ENCODE data around the gene FCHSD1. TPM values are rescaled to one million over a fixed set of nuclear protein-coding genes. Genes with fewer than 3 reads are reported as not detected.

FCHSD1 gene
- total RNA-seq (2014; rRNA removed; shearing (Covaris generic)) = 7.1 and 21.6 TPM in 2 replicates

DNA sequence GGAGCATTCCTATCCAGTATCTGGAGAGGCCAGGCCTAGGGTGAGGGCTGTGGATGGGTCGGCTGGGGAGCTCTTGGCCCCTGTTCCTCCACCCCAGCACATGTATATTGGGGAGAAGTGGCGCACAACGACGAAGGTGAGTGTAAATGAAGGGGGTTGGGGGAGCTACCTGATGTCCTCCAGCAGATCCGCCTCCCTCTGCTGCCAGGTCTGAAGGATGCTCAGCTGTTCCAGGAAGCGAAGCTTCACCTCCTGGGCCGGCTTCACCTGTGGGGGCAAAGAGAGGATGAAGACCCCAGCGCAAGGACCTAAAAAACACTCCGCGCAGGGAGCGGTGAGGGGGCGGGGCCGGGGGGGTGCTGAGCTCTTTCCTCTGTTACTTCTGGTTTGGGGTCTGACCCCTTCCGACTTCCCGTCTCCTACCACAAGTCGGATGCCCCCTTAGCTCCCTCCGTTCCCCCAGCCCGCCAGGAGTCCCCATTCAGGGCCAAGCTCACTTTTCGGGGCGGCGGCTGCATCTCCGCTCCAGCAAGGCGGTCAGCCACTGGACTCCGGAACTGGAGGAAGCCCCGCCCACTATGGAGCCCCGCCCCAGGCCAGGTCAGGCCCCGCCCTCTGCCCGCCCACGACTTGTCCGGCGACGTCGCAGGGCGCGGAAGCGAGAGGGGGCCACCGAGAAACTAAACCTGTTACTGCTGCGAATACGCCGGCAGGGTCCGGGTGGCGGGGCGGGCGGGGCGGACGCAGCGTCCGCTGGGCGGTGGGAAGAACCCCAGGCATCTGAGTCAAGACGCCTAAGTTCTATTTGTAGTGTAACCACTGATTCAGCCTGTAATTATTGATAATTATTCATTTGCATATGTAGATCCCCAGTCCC, at the start of gene FCHSD1:
TSS of gene FCHSD1 (minus strand) at position 568 of the 877 bp plus-strand sequence. CDS start at position 518, 50 bp downstream.
- peak; percentile 54 for DNase-seq (ENCODE audit: low spot score)

DNA sequence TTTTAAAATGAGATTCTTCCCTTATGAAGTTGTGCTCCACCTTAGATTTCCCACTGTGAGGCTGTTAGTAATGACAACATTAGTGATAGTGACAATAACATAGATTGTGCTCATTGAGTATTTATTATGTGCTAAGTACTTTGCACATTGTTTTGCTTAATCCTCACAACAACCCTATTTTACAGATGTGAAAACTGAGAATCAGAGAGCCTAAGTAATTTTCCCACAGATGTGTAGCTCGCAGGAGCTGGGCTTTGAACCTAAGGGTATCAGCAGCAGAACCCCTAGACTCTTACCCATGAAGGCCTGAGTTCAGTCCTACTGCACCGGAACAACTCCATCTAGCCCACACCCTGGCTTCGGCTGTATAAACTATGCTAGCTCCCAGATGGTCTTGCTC, 46.4 kb upstream of the FCHSD1 start:
- no peak for DNase-seq (ENCODE audit: low spot score)

DNA sequence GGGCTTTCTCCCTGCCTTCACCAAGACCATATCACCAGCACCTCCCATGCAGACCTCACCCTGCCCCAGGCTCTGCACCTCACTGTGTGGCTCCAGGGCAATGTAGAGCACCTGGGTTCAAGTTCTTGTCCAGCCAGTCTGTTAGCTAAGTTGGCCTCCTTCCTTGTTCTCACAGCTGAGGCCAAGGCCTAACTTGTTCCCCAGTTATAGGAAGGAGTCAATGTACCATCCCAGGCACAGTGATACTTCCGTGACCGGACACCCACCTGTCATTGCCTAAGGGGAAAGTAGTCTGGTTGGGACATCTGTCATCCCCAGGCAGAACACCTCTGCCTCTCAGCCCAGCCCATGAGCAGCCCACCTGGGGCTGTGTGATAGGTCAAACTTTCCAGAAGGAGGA, 45.2 kb upstream of the FCHSD1 start:
- no peak for DNase-seq (ENCODE audit: low spot score)

DNA sequence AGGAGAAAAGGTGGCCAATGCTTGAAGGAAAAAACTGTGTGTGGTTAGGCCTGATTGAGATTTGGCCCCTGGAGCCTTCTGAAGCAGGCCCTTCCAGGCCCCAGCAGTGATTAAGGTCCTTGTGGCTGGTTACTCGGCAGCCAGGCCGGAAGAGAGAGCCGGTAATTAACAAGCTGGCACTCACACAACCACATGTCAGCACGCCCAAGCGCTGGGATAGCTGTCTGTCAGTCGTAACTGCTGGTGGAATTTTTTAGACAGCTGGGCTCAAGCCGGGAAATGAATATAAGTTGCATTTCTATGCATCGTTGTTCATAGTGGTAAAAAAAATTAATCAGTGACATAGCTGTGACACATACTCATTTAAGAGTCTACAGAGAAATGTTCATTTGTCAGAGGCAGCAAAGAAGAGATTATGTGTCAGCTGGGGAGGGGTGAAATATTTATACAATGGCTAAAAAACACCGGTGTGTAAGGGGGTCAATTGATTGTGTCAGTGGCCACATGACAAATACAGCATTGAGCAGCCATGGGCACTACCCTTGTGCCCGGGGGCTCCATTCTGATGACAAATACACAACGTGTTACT, 44.5 kb upstream of the FCHSD1 start:
- DNase-seq (ENCODE audit: low spot score) = peak; percentile 65

DNA sequence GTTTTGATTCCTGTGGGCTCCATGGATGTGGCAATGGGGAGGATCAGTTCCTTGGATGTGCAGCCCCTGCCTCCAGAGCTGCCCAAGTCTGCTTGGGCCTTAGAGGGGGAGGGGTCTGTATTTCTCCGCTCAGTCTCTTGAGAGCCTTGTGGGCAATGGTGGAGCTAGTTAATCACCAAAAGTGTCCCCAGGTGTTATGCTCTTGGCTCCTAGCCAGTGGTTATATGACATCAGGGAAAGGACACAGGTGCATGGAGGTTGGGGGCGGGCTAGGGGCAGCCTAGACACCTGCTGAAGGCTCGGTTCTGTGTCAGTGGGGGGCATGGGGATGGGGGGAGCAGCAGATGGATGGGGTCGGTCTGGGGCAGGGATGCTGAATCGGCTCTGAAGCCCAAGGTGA, 43.3 kb upstream of the FCHSD1 start:
- DNase-seq (ENCODE audit: low spot score) = no peak

DNA sequence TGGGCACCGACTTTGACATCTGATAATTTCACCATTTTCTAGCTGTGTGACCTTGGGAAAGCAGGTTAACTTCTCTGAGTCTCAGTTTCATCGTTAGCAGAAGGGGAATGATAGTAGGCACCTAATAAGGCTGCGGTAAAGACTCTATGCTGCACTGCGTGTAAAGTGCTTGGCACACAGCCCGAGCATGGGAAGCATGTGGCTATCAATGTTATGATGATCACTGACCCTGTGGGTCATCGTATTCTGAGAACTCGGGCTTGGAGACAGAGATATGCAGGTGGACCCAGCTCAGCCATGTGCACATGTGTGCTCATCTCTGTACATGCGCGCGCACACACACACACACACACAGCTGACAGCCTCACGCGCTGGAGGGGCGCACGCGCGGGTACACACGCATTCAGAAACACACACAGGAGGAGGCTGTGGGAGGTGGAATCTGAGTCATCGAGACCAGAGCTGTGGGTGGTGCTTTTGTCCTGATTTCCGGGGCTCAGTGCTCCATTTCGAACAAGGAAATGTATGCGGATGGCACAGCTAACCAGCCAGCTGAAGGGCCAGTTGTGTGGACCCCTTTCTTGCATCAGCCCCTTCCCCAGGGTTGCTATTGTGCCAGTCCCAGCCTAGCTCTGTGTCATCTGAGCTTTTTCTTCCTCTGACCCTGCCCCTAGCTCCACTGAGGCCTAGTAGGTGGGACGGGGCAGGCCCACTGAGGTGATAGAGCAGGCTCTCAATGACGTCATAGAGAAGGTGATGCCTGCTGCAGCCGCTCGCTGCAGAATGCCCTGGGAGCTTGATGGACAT, 41.9 kb upstream of the FCHSD1 start:
- DNase-seq (ENCODE audit: low spot score) = peak; percentile 51

DNA sequence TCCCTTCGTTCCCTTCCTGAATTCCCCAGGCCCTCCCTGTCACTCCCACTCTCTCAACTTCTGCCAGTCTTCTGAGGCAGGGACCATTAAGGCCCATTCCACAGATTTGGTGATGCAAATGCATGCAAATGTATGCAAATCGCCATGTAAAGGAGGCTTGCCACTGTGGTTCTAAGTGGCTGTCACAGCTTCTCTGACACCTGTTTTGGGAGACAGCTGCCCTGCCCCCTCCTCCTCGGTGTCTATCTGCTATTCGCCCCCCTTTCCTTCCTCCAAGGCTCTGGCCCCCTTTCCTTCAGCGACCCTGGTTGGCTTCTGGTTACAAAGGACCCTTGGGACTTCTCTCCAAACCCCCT, 41.3 kb upstream of the FCHSD1 start:
- no peak for DNase-seq (ENCODE audit: low spot score)

DNA sequence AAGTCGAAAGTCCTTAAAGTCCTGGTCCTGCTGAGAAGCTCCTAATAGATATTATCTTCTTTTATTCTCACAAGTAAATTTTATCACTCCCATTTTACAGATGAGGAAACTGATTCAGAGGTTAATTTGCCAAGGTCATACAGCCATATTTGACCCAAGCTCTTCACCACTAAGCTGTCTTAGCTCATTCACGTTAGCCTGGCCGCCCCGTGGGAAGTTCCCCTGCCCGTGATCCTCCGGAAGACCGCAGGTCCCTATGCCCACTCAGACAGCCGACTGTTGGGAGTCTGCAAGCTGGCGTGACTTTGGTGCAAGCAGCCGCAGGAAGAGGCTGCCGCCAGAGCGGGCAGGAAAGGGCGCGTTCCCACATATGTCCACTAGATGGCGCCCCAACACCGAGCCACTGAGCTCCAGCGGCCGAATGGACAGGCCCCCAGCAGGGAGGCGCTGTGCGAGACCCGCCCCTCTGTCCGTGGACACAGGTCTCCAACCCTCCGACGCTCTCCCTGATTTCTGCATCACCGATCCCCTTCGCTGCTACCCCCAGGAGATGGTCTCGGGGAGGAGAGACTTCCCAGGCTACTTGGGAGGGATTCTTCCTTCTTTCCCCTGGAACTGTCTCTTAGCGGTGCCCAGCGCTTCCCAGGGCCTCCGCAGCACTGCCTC, 40.8 kb upstream of the FCHSD1 start:
- DNase-seq (ENCODE audit: low spot score) = peak; percentile 76

DNA sequence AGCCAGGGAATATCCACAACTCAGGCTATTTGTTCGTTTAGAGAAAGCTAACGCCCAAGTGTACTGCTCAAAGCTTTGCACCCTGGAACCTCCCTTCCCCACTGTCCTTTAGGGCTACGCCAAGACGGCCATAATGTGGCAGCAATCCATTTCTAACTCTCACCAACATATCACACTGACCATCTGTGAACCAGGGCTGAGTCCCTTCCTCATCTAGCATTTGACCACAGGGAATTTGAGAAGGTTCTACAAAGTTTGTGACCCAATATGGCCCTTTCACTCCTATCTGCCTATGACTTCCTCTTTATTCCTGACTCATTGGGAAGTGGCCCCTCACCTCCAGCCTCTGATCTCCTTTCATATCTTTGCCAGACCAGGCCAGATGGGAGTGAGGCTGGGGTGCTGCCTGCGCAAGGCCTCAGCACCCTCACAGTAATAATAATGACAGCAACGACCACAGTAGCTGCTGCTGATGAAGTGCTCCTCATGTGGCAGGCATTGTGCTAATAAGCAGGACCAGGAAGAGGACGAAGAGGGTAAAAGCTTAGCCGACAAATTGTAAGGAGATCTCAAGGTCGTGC, 40.2 kb upstream of the FCHSD1 start:
- DNase-seq (ENCODE audit: low spot score) = no peak

DNA sequence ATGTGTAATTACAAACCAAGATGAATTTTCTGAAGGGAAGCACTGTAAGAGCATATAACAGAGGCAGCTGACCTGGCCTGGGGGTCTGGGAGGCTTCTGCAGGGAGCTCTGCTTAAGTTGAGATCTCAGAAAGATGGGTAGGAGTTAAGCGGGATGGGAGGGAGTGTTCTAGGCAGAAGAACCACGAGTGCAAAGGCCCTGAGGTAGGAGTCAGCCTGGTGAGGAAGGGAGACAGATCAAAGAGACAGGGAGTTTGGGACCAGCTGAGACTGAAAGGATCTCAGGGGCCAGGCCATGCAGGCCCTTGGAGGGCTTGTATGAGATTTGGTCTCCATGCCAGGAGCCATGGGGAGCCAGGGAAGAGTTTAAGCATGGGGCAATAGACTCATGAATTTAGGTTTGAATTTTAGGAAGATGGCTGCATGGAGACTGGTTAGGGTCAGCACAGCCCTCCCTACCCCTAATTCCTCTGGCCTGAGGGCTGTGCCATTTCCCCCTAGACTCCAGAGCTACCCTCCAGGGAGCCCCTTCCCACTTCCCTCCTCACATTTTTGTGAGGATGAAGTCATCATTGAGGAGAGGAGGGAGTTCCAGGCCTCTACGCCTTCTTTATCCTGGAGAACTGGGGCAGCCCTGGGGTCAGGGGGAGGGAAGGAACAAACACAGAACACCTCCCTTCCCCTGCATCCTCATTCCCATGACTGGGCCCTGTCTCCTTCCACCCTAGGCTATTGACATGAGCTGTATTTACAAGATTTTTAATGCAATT, 35.6 kb upstream of the FCHSD1 start:
- DNase-seq (ENCODE audit: low spot score) = no peak

DNA sequence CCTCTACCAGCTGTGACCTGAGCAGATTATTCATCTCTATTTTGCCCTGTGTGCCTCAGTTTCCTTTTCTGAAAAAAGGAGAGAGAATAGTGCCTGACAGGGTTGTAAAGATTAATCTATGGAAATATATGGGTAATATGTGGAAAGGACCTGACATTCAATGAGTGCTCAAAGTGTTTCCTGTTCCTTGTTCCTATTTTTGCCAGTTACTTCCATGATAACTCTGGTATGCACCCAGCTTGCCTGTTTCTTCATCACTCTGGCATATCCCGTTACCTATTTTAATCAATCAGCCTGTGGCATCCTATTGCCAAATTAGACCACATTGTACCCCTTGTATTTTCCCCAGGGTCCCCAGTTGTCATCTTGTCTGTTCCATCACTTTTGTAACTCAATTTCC, 34.4 kb upstream of the FCHSD1 start:
- DNase-seq (ENCODE audit: low spot score) = no peak

DNA sequence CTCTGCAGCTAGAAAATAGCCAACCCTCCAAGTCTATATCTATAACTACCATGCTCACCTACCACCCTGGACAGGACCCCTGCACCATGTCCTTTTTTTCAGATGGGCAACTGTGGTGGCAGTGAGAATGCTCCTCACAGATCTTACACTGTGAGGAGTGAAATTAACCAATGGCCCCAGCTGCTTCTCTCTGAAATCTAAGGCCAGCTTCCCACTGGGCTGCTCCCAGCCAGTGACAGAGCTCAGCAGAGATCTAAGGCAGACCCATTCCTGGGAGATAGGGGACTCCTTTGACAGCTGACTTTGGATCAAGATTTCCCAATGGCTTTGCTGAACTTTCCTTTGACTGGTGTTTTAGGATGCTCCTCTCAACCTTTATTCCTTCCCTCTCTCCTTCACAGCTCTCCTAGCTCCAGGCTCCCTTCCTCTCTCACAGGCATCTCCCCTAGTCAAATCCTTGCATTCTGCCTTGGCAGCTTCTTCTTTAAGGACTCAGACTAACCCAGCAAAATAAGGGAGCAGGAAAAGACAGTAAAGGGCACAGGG, 32.5 kb upstream of the FCHSD1 start:
- no peak for DNase-seq (ENCODE audit: low spot score)

DNA sequence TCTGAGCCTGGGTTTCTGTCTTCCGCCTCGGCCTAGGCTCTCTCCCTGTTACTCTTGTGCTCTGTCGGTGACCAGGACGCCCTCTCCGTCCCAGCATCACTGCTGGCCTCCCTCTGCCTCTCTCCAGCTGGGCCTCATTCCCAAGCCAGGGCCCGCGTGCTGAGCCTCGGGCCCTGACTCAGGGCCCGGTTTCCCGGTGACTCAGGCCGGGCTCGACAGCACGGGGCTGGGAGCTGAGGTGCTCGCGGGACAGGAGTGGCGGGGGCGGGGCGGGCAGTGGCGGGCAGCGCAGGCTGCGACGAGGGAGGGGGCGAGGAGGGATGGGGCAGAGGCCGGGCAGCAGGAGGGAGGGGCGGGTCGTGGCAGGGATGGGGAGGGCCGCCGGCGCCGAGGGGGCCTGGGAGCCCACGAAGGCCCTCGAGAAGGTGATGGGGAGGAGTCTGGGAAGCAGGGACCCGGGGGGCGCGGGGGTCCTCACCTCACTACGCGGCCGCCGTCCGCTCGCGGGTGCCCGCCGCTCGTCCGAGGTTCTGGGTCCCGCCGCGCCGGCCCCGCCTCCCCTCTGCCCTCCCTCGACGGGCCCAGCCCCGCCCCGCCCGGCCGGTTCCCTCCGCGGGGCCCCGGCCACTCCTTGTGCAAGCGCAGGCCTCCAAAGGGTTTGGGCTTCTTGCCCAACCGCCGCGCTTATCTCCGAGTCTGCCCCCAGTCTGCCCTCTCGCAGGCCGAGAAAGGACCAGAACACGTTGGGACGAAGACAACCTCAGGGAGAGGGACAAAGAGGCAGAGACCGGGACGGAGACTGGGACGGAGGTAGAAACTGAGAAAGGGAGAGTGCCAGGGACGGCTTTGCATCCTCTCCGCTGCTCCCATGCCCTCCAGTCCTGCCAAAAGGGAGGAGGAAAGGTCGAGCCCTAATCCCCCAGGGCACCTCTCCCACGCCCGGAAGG, 30.8 kb upstream of the FCHSD1 start, which contains the start of gene ARAP3:
TSS of gene ARAP3 (minus strand) at position 536 of the 947 bp plus-strand sequence. CDS start 1,744 bp downstream, outside the sequence.
- DNase-seq (ENCODE audit: low spot score) = peak; percentile 61

DNA sequence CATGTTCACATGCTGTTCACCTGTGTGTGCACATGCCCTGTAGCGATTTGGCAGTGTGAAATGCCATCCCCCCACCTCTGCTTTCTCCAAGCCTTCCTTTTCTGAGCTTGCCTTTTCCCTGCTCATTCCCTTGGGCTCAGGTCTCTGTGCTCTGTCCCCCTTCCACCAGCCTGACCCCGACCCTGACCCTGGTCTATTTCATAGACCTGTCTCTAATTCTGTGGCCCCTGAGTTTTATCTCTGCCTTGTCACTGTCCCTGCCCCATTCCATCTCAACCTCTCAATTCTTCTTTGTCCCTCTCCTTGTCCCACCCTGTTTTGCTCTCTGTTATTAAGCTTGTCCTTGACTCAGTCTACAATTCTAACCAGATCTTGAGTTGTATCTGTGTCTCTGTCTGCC, 30.1 kb upstream of the FCHSD1 start:
- no peak for DNase-seq (ENCODE audit: low spot score)

DNA sequence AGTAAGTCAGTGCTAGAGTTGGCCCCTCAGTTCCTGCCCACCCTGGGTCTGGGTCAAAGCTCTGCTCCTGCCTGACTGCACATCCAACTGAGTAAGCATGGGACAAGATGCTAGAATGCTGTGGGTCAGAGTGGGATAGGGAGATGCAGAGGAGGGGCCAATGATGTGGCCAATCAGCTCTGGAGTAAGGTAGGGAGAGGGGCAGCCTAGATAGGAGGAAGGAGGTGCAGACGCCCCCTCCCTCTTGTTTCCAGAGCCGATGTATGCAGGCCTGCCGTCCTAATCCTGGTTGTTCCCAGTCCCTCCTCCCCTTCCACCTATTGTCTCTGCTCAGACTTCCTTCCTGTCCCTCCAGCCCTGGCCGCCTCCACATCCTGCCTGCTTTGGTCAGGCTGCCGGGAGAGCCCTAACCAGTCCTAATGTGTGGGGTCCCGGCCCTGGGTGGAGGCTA, 29.6 kb upstream of the FCHSD1 start:
- DNase-seq (ENCODE audit: low spot score) = peak; percentile 48

DNA sequence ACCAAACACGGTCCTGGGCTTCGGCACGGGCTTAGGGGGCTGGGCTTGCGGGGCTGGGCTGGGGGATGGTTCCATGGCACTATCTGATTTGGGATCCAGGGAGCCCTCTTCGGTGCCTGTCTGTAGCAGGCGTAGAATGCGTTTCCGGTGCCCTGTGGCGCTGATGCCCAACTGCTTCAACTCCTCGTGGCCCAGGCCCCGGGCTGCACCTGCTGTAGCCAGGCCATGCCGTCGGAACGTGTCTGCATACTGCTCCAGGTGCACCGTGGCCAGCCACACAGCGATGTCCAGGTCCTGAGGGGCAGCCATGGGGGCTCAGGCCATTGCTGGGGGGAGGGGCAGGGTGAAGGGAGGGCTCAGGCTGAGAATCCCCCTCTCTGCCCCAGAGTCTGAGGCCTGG, 29.0 kb upstream of the FCHSD1 start:
- DNase-seq (ENCODE audit: low spot score) = no peak

DNA sequence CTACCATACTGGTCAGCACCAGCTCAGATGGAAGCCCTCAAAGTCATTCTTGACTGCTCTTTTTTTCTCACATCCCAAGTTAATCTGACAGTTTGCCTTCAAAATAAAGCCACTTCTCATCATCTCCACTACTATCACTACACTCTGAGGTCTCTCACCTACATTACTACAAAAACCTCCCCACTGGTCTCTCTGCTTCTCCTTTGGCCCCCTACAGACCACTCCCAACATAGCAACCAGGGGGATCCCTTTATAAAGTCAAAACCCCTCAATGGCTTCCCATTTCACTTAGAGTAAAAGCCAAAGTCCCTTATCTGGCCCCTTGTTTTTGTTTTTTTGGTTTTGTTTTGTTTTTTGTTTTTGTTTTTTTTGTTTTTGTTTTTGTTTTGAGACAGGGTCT, 26.2 kb upstream of the FCHSD1 start:
- DNase-seq (ENCODE audit: low spot score) = no peak

DNA sequence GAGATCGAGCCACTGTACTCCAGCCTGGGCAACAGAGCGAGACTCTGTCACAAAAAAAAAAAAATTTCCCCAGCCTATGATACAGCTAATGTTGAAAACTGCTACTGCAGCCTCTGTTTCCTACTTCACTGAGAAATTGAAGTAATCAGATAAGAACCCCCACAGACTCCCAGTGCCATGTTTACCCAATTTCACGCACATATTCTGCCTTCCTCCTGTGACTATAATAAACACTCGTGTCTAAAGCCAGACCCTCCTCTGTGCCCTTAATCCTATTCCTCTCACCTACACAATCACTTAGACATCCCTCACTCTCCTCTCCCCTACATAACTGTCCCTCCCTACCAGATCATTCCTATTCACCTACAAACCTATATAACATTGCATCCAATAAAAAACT, 24.5 kb upstream of the FCHSD1 start:
- DNase-seq (ENCODE audit: low spot score) = no peak

DNA sequence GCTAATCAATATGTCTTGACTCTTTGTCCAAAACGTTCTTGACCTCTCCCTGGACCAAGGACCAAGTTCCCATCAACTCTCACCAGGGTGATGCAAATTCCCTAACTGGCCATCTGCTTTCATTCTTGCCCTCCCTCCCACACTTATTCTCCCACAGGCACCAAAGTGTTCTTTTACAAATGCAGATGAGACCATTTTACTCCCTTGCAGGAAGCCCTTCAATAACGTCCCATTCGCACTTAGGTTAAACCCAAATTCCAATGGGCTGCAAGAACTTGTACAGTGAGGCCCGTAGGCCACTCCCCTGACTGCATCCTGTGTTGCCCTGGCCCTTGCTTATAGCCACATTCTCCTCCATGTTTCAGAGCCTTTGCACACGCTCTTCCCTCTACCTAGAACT, 23.5 kb upstream of the FCHSD1 start:
- DNase-seq (ENCODE audit: low spot score) = no peak

All from A172 (cell line).